ENCODE data around the gene ZNF229.
"Not testable (repeated sequence)": the region's sequence is repeated elsewhere in the genome, so short reads cannot be mapped to it uniquely, and the experiment has no call there.

The ZNF229 gene

DNA sequence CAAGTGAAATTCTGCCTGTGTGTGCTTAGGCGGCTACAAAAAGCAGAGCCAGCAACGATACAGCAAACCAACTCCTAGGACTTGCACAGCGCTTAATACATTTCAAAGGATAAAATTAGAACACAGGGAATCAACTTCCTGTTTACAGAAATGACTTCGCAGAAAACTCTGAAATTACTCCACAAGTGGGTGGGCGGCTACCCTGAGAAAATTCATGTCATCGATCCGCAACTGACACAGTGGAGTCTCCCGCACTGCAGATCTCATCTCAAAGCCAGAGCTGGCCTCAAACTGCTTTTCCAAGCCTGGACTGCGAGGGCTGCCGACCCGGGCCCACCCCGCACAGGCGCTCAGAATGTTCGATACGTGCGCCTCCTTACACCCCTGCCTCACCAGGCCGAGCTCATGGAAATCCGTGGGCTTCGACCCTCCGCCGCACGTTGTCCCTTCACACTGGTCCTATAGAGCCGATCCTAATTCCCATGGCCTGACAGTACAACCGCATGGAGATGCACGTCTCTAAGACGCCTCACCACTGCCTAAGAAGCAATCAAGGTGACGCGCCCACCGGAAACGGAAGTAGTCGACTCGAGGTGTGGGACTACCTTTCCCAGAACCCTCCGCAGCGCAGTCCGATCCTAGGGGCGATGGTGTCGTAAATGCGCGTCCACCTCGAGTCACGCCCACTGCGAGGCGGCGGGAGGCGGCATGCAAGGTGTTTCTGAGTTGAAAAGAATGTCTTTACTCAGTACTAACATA is at the start of gene ZNF229:
TSS of gene ZNF229 (minus strand) at position 557 of the 759 bp plus-strand sequence. CDS start 5,625 bp downstream, outside the sequence.
- peak; percentile 98 for DNase-seq (ENCODE audit: low read depth)

DNA sequence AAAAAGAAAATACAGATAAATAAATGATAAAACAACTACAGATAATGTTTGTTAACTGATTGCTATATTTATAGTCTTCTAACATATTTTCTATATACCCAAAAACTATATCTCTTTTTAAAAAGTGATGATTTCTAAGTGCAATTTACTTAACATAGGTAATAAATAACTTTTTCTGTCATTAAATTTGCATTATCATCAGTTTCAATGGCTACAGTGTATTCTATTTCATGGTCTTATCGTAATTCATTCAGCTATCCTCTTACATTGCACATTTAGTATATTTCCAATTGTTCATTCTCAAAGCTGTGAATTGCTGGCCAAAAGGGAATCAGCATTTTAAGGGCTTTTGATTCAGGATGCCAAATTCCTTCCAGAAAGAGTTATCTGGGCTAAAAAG is 48.4 kb upstream of the ZNF229 start:
- DNase-seq (ENCODE audit: low read depth), result no peak

DNA sequence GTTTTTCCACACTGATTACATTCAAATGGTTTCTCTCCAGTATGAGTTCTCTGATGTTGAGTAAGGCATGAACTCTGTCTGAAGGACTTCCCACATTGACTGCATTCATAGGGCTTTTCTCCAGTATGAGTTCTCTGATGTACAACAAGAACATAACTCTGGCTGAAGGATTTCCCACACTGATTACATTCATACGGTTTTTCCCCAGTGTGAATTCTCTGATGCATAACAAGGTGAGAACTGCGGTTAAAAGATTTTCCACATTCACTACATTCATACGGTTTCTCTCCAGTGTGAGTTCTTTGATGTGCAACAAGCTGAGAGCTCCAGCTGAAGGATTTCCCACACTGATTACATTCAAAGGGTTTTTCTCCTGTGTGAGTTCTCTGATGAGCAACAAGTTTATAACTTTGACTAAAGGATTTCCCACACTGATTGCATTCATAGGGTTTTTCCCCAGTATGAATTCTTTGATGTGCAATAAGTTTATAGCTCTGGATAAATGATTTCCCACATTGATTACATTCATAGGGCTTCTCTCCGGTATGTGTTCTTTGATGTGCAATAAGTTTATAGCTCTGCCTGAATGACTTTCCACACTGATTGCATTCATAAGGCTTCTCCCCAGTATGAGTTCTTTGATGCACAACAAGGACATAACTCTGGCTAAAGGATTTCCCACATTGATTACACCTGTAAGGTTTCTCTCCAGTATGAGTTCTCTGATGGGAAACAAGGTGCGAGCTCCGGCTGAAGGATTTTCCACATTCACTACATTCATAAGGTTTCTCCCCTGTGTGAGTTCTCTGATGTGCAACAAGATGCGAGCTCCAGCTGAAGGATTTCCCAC is 28.5 kb upstream of the ZNF229 start:
- DNase-seq (ENCODE audit: low read depth), result peak; percentile 8

DNA sequence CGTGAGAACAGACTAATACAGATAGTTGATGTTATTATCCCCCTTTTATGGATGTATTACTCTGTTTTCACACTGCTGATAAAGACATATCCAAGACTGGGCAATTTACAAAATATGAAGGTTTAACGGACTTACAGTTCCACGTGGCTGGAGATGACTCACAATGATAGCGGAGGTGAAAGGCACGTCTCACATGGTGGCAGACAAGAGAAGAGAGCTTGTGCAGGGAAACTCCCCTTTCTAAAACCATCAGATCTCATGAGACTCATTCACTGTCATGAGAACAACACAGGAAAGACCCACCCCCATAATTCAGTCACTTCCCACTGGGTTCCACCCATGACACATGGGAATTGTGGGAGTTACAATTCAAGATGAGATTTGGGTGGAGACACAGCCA is 20.5 kb upstream of the ZNF229 start:
- not testable (repeated sequence) for DNase-seq (ENCODE audit: low read depth)

DNA sequence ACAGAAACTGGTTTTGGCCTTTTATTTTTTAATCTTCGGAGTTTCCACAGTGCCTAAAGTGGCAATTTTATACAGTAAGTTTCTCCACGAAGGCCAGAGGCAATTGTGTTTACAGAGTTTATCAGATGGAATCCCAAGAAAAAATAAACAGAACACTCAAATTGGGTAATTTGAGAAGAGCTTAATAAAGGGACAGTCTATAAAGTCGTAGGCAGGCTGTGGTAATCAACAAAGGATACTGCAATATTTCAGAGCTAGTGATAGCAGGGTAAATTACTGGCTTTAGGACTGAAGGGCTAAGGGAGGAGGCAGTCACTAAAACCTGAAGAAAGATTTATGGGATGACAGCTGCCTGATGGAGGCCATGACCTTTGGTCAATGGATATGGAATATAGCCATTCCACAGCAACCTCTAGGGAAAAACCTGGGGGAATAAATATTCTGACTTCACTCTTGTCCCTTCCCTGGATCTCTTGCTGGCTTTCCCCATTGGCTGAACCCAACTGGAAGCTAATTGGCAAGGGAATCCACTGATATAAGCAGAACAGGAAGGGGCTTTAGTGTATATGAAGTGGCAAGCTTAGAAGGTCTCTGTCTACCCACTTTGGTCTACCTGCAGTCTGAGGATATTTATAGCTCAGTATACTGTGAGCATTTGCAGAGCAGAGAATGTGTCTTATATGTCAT is 14.5 kb upstream of the ZNF229 start:
- DNase-seq (ENCODE audit: low read depth), result not testable (repeated sequence)

DNA sequence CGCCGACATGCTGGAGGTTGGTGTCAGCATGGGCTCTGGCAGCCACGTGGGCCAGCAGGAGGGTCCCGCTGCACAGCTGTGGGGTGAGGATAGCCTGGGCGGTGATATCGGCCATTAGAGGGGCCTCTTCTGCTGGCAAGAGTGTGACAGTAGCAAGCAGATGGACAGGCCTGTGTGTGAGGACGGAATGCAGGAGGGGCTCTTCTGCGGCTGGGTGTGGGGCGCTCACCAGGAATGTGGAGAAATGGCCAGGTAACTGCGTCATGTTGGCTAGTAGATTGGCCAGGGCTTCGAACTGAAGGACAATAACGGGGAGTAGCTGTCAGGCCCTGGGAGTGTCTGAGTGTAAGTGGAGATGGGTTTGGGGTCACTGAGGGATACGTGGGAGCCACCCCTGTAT is 7.7 kb upstream of the ZNF229 start:
- not testable (repeated sequence) for DNase-seq (ENCODE audit: low read depth)

DNA sequence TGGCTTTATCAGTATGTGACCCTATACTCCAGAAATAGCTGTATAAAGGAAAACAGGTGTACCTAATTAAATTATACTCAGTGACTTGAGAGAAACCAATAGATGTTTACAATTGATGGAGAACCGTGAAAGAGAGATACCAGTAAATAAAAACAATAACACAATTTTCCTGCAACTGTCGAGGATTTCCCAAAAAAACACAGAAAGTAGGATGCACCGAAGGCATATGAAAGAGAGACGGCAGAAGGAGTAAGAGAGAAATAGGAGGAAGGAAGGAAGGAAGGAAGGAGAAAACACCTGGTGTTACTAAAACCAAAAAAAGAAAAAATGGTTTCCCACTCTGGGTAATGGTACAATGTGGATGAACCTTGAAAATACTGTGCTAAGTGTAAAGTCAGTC is 6.8 kb upstream of the ZNF229 start:
- no peak for DNase-seq (ENCODE audit: low read depth)

DNA sequence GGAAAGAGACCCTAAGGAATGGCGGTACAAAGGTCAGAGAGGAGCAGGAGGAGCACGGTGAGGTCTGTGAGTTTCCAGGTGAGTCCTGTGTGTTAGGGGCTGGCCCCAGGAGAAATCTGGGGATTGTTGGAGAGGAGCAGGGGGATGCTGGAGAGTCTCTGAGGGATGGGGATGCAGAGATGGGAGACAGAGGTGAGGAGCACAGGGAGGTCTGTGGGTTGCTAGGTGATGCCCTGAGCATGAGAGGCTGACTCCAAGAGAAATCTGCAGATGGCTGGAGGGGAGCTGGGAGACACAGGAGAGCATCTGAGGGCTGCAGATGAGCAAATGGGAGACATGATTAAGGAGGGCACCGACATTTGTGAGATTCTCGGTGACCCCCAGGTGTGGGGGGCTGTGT is 4.1 kb upstream of the ZNF229 start:
- DNase-seq (ENCODE audit: low read depth), result no peak

DNA sequence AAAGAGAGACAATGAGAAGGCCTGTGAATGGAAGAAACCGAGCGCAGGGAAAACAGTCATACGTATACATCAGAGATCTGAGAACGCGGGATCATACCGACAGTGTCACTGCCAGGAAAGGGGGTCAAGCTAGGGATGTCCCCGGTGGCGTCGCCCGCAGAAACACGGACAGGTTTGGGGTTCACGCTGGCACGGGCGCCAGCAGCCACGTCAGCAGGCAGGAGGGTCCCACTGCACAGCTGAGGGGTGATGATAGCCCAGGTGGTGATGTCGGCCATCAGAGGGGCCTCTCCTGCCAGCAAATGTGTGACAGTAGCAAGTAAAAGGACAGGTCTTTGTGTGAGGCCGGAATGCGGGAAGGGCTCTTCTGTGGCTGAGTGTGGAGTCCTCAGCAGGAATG is 3.4 kb upstream of the ZNF229 start:
- no peak for DNase-seq (ENCODE audit: low read depth)

DNA sequence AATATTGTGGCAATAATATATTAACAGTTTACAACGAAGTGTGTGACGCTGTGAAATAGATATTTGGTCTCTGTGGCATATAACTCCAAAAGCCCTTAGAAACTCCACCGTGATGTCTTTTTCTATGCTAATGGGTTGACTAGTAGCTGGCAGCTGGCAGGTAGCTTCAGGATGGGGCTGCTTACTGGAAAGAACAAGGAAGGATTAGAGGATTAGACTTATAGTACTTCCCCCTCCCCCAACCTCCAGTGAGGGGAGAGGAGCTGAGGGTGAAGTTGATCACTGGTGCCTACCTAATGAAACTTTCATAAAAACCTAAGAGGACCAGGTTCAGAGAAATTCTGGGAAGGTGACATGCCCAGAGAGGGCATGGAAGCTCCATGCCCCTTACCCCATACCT is 9.8 kb downstream of the ZNF229 start:
- no peak for DNase-seq (ENCODE audit: low read depth)

DNA sequence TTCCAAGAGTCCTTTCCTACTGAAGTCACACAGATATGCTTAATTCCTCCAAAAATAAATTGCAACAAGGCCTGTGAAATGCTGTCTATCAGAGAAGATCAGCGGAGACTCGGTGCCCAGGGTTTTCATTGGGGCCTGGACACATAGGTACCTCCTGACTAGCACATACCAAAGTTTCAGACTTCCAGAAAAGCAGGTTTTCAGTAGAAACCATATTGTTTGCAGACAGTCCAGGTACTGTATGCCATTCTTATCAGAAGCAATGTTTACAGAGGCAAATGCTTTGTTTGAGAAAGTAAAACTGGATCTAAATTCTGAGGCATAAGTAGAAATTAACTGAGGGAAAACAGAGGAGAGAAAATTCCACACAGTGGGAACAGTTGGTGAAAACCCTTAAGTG is 12.8 kb downstream of the ZNF229 start:
- no peak for DNase-seq (ENCODE audit: low read depth)

DNA sequence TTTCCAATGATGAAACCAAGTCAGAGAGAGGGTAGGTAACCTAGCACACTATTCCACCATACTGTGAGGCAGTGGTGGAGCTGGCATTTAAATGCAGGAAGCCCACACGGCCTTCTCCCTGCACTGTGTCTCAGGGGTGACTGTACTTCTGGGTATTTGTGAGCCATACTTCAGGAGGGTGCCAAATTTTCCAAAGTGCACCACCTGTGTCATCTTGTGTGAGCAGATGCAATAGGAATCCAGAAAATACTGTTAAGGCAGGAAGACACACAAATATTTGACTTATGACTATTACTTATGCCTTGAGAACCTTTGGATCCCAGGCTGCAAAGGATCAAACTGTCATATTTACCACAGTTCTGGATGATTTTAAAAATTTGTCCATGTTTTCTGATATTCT is 17.3 kb downstream of the ZNF229 start:
- DNase-seq (ENCODE audit: low read depth), result peak; percentile 3

DNA sequence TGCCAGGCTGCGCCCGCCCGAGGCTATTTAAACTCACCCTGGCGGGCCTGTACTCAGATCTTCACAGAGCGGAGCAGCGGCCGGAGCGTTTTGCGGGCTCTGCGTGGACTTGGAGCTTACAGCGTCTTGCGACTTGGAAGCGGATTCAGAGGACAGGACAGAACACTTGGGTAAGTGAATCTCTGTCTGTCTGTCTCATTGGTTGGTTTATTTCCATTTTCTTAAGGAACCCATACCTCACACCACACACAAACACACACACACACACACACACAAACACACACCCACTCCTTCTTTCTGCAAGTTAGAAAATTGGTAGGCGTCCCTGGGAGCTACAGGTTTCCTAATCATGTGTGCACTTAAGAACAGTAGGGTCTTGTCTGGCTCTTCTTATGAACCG is 32.7 kb downstream of the ZNF229 start:
- DNase-seq (ENCODE audit: low read depth), result not testable (repeated sequence)

DNA sequence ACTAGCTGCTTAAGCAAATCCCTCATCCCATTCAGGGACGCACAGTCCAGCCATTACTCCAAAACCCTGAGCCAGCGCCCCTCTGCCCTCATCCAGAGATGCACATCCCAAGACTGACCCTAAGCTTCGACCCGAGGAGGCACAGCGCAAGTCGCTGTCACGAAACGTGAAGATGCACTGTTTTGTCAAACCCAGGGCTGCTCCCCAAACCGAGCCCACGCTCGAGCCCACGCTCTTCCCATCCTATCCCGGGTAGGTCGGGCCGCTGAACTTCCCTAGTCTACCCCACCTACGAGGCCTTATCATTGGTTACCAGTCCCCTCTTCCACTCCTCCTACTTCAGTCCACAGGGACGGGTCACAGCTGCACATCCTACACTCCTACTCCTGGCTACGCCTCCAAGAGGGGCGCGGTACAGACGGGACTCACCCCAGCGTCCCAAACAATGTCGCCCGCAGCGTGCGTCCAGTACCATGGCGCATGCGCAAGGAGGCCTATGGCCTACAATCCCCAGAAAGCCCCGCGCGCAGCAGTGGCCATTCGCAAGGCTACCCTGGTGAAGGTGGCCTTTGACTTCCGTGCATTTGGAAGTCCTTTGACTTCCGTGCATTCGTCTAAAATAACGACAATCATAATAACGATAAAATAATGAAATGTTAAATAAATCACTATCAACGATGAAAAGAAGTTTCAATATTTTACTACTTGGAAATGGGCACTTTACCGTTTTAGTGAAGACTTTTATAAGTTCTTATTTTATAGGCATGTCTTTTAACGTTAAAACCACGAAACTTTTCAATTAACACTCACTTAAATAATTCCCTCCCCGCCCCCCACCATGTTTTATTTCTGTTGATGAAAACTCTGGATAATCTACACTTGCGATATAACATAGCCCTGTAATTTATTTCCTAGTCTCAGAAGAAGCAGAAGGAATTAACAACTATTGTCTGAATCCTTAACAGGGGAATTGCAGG is 46.8 kb downstream of the ZNF229 start, which contains the start of gene ZNF285:
TSS of gene ZNF285 (minus strand) at position 470 of the 977 bp plus-strand sequence. CDS start 4,395 bp downstream, outside the sequence.
- DNase-seq (ENCODE audit: low read depth), result peak; percentile 96

DNA sequence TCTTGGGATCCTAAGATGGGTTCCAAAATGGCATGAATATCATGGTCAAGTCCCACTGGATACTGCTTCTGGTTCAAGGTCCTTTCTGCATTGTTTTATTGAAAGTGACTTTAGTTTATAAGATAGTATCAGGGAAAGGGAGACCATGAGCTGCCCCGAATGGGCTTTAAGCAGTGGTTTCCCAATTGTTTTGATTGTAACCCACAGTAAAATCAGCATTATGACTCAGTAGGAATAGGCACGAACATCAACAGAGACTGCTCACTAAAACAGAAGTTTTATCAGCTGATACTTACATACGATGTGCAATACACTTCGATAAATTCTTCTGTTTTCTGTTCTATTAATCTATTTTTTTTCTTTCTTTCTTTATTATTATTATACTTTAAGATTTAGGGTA is 59.0 kb downstream of the ZNF229 start:
- DNase-seq (ENCODE audit: low read depth), result peak; percentile 6

All from iris pigment epithelial cell (primary cell).